GM12875 (cell line): ENCODE results near the gene TSPEAR.
"Not testable (repeated sequence)": the region's sequence is repeated elsewhere in the genome, so short reads cannot be mapped to it uniquely, and the experiment has no call there.

Source experiments
- H3K4me3 ChIP-seq: one replicate; pipeline ENCODE4 v1.5.1; 2011; ENCODE audit warnings: low read depth, low read length, control low read depth
- TF ChIP-seq, protein P1 (sequence below): IDR thresholded peaks from 2 replicates; pipeline ENCODE4 v1.5.1; 2011; ENCODE audit warnings: low read depth, mild to moderate bottlenecking, control low read depth, inconsistent platforms, low read length, moderate library complexity, borderline replicate concordance; ENCODE audit not compliant: insufficient read depth

Gene TSPEAR

DNA sequence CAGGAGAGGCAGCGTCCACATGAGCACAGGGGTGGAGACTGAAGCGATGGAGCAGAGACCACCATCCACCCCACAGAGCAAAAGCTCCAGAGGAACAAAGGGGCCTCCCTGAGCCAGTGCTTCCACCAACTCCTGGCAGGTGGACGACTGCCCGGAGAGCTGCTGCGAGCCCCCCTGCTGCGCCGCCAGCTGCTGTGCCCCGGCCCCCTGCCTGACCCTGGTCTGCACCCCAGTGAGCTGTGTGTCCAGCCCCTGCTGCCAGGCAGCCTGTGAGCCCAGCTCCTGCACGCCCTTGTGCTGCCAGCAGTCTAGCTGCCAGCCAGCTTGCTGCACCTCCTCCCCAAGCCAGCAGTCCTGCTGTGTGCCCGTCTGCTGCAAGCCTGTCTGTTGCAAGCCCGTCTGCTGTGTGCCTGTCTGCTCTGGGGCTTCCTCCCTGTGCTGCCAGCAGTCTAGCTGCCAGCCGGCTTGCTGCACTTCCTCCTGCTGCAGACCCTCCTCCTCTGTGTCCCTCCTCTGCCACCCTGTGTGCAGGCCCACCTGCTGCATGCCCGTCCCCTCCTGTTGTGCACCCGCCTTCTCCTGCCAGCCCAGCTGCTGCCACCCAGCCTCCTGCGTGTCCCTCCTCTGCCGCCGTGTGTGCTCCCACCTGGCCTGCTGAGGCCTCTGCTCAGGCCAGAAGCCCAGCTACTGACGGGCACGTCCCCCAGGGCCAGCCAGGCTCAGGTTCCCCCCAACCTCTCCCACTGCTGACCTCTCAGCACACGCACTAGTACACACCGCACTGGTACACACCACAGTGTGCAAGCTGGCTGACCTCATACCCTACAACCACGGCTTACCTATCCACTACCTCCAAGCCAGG is 9.0 kb downstream of the TSPEAR start:
- TF ChIP-seq, protein P1, sequence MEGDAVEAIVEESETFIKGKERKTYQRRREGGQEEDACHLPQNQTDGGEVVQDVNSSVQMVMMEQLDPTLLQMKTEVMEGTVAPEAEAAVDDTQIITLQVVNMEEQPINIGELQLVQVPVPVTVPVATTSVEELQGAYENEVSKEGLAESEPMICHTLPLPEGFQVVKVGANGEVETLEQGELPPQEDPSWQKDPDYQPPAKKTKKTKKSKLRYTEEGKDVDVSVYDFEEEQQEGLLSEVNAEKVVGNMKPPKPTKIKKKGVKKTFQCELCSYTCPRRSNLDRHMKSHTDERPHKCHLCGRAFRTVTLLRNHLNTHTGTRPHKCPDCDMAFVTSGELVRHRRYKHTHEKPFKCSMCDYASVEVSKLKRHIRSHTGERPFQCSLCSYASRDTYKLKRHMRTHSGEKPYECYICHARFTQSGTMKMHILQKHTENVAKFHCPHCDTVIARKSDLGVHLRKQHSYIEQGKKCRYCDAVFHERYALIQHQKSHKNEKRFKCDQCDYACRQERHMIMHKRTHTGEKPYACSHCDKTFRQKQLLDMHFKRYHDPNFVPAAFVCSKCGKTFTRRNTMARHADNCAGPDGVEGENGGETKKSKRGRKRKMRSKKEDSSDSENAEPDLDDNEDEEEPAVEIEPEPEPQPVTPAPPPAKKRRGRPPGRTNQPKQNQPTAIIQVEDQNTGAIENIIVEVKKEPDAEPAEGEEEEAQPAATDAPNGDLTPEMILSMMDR, result no peak
- no peak overlapping the region for H3K4me3 ChIP-seq

DNA sequence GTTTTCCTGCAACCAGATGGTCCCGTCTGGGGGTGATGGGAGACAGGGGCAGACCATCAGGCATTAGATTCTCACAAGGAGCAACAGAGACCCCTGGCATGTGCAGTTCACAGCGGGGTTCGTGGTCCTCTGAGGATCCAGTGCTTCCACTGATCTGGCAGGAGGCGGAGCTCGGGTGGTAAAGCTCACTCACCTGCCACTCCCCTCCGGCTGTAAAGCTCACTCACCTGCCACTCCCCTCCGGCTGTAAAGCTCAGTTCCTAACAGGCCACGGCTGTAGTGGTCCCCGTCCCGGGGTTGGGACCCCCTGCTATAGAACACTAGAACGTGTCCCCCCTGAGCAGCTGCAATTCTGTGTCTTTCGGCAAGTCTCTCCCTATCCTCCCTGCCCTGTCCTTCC is 9.8 kb downstream of the TSPEAR start:
- no peak overlapping the region for H3K4me3 ChIP-seq
- TF ChIP-seq, protein P1, result no peak

DNA sequence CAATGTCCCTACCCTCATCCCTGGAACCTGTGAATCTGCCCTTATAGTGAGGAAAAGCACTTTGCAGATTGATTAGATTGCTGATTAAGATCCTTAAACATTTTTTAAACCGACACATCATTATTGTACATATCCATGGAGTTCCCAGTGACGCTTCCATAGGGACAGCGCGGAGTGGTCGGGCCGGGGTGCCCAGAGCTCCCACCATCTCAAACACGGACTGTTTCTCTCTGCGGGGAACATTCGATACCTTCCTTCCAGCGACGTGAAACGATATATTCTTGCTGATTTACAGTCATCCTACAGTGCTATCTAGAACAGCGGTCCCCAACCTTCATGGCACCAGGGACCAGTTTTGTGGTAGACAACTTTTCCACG is 10.4 kb downstream of the TSPEAR start:
- H3K4me3 ChIP-seq, result no peak overlapping the region
- TF ChIP-seq, protein P1, result no peak

DNA sequence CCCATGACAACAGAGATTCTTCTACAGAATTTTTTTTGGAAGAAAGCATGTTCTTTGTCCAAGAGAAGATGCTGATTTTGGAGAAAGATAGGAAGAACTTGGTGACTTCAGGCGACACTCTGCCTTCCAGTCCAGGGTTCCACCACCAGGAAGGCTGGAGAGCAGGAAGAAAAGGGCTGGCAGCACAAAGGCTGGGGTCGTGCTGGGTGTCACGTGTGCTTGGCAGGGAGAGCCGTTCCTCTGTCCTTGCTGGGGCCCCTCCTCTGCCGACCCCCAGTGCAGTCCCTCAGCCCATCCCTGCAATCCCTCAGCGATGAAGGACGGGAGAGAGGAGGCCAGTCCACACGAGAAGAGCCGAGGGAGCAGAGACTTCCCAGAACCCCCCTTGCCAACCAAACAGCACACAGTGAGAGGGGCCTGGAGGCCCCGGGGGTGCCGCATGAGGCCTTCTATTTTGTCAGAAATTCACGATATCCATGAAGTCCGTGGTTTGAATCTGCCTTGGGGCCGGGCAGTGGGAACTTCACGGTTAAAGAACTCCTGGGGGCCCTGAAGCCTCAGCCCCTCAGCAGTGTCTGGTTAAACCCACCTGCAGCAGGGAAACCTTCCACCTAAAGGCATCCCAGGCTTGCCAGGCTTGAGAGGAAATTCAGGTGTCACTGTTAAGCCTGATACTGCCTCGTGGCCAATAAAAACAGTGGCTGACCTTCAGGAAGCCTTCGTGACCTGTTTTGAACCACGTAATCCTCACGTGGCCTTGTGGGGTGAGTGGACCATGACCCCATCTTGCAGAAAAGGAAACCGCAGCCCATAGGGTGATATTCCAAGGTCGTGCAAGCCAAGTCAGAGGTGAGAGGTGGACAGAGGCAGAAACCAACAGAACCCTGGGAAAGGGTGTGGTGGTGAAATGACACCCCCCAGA is 11.0 kb downstream of the TSPEAR start:
- no peak overlapping the region for H3K4me3 ChIP-seq
- TF ChIP-seq, protein P1, result no peak

DNA sequence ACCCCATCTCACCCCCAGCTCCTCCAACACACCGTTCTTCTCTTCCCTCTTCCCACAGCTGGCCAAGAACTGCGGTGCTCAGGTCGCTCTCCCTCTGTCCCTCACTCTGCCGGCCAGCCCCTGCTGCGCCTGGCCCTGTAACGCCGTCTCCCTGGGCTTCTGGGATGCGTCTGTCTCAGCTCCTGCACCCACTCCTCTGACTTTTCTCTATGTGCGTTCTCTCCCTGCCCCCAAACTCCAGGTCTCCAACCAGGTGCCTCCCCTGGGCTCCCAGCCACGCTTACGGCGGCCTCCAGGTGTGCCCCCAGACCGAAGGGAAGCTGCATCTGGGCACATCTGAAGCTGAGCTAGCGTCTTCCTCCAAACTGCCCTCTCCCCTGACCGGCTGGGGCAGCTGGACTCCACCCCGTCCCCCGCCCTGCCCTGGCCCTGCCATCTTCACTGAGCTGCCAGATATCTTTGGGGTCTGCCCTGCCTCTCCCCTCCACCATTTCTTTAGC is 11.8 kb downstream of the TSPEAR start:
- TF ChIP-seq, protein P1, result no peak
- no peak overlapping the region for H3K4me3 ChIP-seq

DNA sequence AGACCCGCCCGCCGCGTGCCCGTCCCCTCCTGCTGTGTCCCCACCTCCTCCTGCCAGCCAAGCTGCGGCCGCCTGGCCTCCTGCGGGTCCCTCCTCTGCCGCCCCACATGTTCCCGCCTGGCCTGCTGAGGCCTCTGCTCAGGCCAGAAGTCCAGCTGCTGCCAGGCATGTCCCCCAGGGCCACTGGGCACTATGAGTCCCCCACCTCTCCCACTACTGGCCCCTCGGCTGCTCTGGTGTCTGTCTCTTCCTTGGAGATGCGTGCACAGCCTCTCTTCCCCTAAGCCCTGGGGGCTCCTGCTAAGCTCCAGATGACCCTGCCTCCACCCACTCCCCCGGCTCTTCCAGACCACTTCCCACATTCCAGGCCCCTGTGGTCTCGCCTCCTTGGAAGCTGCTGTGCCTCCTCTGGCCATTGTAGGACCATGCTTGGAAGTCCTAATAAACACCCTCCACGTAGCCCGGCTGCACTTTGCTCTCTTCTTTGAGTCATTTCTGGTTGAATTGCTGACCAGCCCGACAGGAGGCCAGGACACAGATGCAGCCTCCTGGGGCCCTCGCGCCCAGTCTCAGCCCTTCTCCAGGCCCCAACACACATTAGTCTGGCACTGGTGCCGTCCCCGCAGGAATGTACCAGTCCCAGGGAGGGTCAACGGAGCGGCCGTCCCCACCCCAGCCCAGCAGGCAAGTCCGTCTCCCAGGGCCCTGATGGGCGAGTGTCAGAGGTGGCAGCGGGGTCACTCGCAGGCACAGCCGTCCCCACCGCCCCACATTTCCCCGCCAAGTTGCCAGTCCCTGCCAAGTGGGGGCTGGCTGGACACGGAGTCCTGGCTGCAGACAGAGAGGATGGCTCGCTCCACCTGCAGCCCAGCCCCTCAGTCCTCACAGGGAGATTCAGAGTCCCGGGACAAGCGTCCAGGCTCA is 13.3 kb downstream of the TSPEAR start:
- TF ChIP-seq, protein P1, result no peak
- no peak overlapping the region for H3K4me3 ChIP-seq

DNA sequence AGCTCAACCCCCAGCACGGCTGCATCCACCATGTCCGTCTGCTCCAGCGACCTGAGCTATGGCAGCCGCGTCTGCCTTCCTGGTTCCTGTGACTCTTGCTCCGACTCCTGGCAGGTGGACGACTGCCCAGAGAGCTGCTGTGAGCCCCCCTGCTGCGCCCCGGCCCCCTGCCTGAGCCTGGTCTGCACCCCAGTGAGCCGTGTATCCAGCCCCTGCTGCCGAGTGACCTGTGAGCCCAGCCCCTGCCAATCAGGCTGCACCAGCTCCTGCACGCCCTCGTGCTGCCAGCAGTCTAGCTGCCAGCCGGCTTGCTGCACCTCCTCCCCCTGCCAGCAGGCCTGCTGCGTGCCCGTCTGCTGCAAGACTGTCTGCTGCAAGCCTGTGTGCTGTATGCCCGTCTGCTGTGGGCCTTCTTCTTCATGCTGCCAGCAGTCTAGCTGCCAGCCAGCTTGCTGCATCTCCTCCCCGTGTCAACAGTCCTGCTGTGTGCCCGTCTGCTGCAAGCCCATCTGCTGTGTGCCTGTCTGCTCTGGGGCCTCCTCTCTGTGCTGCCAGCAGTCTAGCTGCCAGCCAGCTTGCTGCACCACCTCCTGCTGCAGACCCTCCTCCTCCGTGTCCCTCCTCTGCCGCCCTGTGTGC is 14.1 kb downstream of the TSPEAR start, which contains the start of gene KRTAP10-12:
TSS of gene KRTAP10-12 (plus strand) at position 1 of the 639 bp plus-strand sequence. CDS start at position 31, 30 bp downstream.
- not testable (repeated sequence) for H3K4me3 ChIP-seq
